WTC11 (cell line): ENCODE measurements around the gene RPN1. TPM values are rescaled to one million over a fixed set of nuclear protein-coding genes. Genes with fewer than 3 reads are reported as not detected.

Experiments used
- ATAC-seq: fragments of 200-7000 bp; cut with Tn5 transposase; 2 replicates; pipeline ENCODE4 v1.10.0; 2021; ENCODE audit warnings: mild to moderate bottlenecking, moderate library complexity
- CTCF ChIA-PET: fragments of 300-600 bp; sonication (Branson Sonifier 250); formaldehyde crosslinking; loops from one replicate; lab custom pipeline; 2021; ENCODE audit warnings: antibody characterized with exemption; lab: Charles Lee
- POLR2A ChIA-PET: fragments of 350-600 bp; sonication (Branson Sonifier 250); formaldehyde crosslinking; loops from one replicate; lab custom pipeline; 2021; ENCODE audit warnings: antibody characterized with exemption; lab: Charles Lee
- DNase-seq: peaks from one replicate; pipeline ENCODE4 v3.0.0; 2021; ENCODE audit warnings: low spot score
- H3K27ac Mint-ChIP-seq: 2 replicates; pipeline ENCODE4 v1.8.0; 2021; ENCODE audit warnings: mixed read lengths
- H3K27me3 Mint-ChIP-seq: 2 replicates; pipeline ENCODE4 v1.8.0; 2021; ENCODE audit warnings: low read depth, mild to moderate bottlenecking, moderate library complexity, mixed read lengths
- H3K36me3 Mint-ChIP-seq: 2 replicates; pipeline ENCODE4 v1.8.0; 2021; ENCODE audit warnings: mixed read lengths
- H3K4me1 Mint-ChIP-seq: 2 replicates; pipeline ENCODE4 v1.8.0; 2022; ENCODE audit warnings: mixed read lengths
- H3K4me3 Mint-ChIP-seq: 2 replicates; pipeline ENCODE4 v1.8.0; 2021; ENCODE audit warnings: mild to moderate bottlenecking, moderate library complexity, mixed read lengths
- H3K9me3 Mint-ChIP-seq: 2 replicates; pipeline ENCODE4 v1.8.0; 2021; ENCODE audit warnings: mixed read lengths
- CREM ChIP-seq: sonication (generic); formaldehyde crosslinking; IDR thresholded peaks from 2 replicates; pipeline ENCODE4 v1.8.1; 2022; ENCODE audit warnings: mild to moderate bottlenecking, missing genetic modification reagents, moderate library complexity
- E2F5 ChIP-seq: sonication (generic); formaldehyde crosslinking; IDR thresholded peaks from 2 replicates; pipeline ENCODE4 v1.8.1; 2022; ENCODE audit warnings: mild to moderate bottlenecking, moderate library complexity, missing genetic modification reagents
- GABPB1 ChIP-seq: sonication (generic); formaldehyde crosslinking; IDR thresholded peaks from 2 replicates; pipeline ENCODE4 v1.8.1; 2023; ENCODE audit warnings: mild to moderate bottlenecking, missing genetic modification reagents
- MXD4 ChIP-seq: fragments of 250-450 bp; sonication (Bioruptor Pico); IDR thresholded peaks from 2 replicates; pipeline ENCODE4 v1.8.0; 2021; ENCODE audit warnings: mild to moderate bottlenecking, moderate library complexity, borderline replicate concordance
- PRDM15 ChIP-seq: sonication (generic); formaldehyde crosslinking; IDR thresholded peaks from 2 replicates; pipeline ENCODE4 v1.8.0; 2022; ENCODE audit warnings: missing genetic modification reagents
- SMAD3 ChIP-seq: sonication (generic); formaldehyde crosslinking; IDR thresholded peaks from 2 replicates; pipeline ENCODE4 v1.8.0; 2022; ENCODE audit warnings: missing genetic modification reagents, mild to moderate bottlenecking, borderline replicate concordance
- SOX15 ChIP-seq: fragments of 250-450 bp; sonication (Bioruptor Pico); IDR thresholded peaks from 2 replicates; pipeline ENCODE4 v1.9.0; 2021; ENCODE audit warnings: mild to moderate bottlenecking
- STAT6 ChIP-seq: sonication (generic); formaldehyde crosslinking; conservative IDR thresholded peaks from 2 replicates; pipeline ENCODE4 v1.8.1; 2023; ENCODE audit warnings: mild to moderate bottlenecking, low read depth, missing genetic modification reagents, moderate library complexity
- TCF7 ChIP-seq: sonication (generic); formaldehyde crosslinking; IDR thresholded peaks from 2 replicates; pipeline ENCODE4 v1.8.0; 2022; ENCODE audit warnings: mild to moderate bottlenecking, low read depth, missing genetic modification reagents, moderate library complexity
- ZBTB21 ChIP-seq: sonication (generic); formaldehyde crosslinking; IDR thresholded peaks from 2 replicates; pipeline ENCODE4 v1.8.1; 2023; ENCODE audit warnings: mild to moderate bottlenecking, missing genetic modification reagents, borderline replicate concordance
- ZNF138 ChIP-seq: sonication (generic); formaldehyde crosslinking; conservative IDR thresholded peaks from 2 replicates; pipeline ENCODE4 v1.8.1; 2022; ENCODE audit warnings: mild to moderate bottlenecking, moderate library complexity, missing genetic modification reagents
- ZNF317 ChIP-seq: sonication (generic); formaldehyde crosslinking; IDR thresholded peaks from 2 replicates; pipeline ENCODE4 v1.8.1; 2023; ENCODE audit warnings: low read depth, mild to moderate bottlenecking, moderate library complexity, missing genetic modification reagents, borderline replicate concordance
- ZNF512 ChIP-seq: sonication (generic); formaldehyde crosslinking; IDR thresholded peaks from 2 replicates; pipeline ENCODE4 v1.8.1; 2022; ENCODE audit warnings: missing genetic modification reagents, borderline replicate concordance
- total RNA-seq: library from RNA; stranded (reverse); gene quantifications from 3 replicates; pipeline ENCODE4 v1.2.3, GENCODE V29; 2021
- TF ChIP-seq, protein P1 (sequence below): sonication (generic); formaldehyde crosslinking; IDR thresholded peaks from 2 replicates; pipeline ENCODE4 v1.8.1; 2023; ENCODE audit warnings: mild to moderate bottlenecking, moderate library complexity, missing genetic modification reagents

RPN1 gene
- total RNA-seq, 1 experiment from 2014 or later = 160 TPM

DNA sequence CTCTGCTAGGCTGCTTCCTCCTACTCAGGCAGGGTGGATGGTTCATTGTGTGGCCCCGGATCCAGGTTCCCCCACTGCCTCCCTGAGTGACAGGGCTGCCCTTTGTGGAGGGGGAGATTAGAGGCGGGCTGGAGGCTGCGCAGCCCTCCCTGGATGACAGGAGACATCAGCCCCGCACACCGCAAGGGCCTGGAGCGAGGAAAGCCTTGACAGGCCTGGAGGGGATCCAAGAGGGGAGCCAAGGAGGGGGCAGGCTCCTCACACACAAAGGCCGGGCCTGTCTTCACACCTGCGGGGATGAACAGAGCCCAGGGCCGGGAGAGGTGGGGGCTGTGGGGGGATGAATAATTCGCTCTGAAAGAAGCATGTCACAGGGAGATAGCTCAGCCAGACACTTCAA is 72.9 kb downstream of the RPN1 start (continued):
- TF ChIP-seq PRDM15 (CRISPR knock-in tag) (no peak), MXD4 (no peak)
- TF ChIP-seq, protein P1, sequence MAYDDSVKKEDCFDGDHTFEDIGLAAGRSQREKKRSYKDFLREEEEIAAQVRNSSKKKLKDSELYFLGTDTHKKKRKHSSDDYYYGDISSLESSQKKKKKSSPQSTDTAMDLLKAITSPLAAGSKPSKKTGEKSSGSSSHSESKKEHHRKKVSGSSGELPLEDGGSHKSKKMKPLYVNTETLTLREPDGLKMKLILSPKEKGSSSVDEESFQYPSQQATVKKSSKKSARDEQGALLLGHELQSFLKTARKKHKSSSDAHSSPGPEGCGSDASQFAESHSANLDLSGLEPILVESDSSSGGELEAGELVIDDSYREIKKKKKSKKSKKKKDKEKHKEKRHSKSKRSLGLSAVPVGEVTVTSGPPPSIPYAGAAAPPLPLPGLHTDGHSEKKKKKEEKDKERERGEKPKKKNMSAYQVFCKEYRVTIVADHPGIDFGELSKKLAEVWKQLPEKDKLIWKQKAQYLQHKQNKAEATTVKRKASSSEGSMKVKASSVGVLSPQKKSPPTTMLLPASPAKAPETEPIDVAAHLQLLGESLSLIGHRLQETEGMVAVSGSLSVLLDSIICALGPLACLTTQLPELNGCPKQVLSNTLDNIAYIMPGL (CRISPR knock-in tag) = no peak

- Mint-ChIP-seq H3K27ac (no peak overlapping the region), H3K4me1 (peaks cover 7% of the 10 kb centered on the region), H3K27me3 (no peaks in the 10 kb centered on the region; the same call in none of the 2 replicates), H3K4me3 (no peak overlapping the region), H3K36me3 (no peaks in the 10 kb centered on the region), H3K9me3 (no peaks in the 10 kb centered on the region)
- DNase-seq (no peak), ATAC-seq (no peak)
- no peak for TF ChIP-seq ZNF317 (CRISPR knock-in tag)
- TF ChIP-seq, protein P1 (CRISPR knock-in tag) = no peak
- TF ChIP-seq SOX15 (CRISPR knock-in tag) = no peak
- no peak for TF ChIP-seq SMAD3 (CRISPR knock-in tag)
- no peak for TF ChIP-seq ZNF138 (CRISPR knock-in tag)
- TF ChIP-seq GABPB1 (CRISPR knock-in tag) = no peak
- TF ChIP-seq CREM (CRISPR knock-in tag) = no peak
- TF ChIP-seq PRDM15 (CRISPR knock-in tag) = no peak
- TF ChIP-seq TCF7 (CRISPR knock-in tag) = no peak
- TF ChIP-seq ZBTB21 = no peak
- TF ChIP-seq STAT6 (CRISPR knock-in tag) = no peak
- TF ChIP-seq E2F5 (CRISPR knock-in tag) = no peak
- TF ChIP-seq ZNF512 = no peak
- POLR2A ChIA-PET = no interaction called here
- CTCF ChIA-PET = interaction anchor here (1.1 to 2.0 kb wide), 2 partner anchors 32 to 142 kb away, joined by 4 to 7 read pairs; no protein-coding TSS in a partner anchor
Measured at GRCh38 chr3:128576290-128576689, 74.3 kb downstream of the RPN1 start.
